ENCODE results near the gene ENO2. TPM values are rescaled to one million over a fixed set of nuclear protein-coding genes. Genes with fewer than 3 reads are reported as not detected.

The ENO2 gene
- total and polyA plus RNA-seq, 5 donors = 17.8 to 42.1 (median 34.6) TPM

DNA sequence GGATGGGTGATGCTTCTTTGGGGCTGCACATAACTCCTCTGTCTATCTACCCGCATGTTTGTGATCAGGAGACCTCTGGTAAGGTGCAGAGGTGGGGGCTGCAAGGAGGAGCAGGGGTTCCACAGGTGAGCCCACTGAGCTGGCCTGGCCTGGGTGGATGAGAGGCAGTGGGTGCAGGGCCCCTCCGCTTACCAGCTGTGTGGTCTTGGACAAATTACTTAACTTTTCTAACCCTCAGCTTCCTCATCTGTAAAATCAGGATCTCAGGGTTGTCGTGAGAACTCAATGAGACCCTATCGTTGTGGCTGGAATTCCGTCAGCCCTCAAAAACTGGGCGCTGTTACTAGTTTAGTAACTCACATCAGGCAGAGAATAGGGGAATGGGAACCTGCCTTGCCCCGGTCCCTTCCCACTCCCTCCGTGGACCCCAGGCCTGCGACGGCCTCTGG is 44.3 kb downstream of the ENO2 start:
- Histone ChIP-seq H3K4me3 (ENCODE audit: low read length) (no peak overlapping the region), H3K4me1 (ENCODE audit: control insufficient read depth, insufficient read depth, low read length) (peaks cover 2% of the 10 kb centered on the region), H3K9me3 (ENCODE audit: control insufficient read depth, low read length) (no peaks in the 10 kb centered on the region), H3K27ac (ENCODE audit: low read length) (peak overlapping the region; percentile 0), H3K27me3 (ENCODE audit: control insufficient read depth, insufficient read depth) (no peaks in the 10 kb centered on the region)
- peak in 1 of 3 donors; percentile 33 for DNase-seq
- 56% methylated on average over 10 of the region's 10 CpGs for WGBS
- intact Hi-C loops (cut with DNase I) = loop anchor here in 1 of 4 donors (10.0 kb wide), 1 partner anchor 146 kb away; the partner anchor contains the start of gene C1RL
- ATAC-seq = no peak

DNA sequence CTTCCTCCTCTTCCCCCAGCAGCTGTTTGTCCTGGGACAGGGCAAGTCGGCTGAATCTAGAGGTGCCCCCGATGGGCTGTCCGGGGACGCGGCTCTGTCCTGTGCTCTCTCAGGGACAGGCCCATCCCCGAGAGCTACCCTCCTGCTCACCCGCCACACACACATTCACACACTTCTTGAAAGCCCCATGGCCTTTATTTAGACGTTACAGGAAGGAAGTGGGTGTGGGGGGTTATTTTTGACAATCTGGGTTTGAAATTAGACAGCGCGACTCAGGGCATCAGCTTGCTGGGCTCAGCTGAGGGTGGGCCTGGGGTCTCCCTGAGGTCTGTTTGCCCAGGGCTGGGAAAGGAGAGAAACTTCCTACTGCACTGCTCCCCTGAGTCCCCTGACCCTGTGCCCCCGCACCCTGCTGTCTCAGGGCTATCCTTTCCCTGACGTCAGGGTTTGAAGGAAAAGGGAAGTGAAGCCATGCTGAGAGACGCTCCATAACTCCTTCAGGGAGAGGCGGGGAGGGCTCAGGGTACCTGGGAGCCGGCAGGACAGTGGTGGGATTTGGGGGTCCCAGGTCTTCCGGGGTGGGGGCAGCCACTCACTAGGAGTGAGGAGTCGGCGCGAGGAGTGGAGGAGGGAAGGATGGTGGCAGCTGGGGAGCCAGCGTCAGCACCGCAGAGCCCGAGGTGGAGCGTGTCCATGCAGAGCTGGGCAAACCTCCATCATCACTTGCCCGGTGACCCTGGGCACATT is 44.9 kb downstream of the ENO2 start:
- Histone ChIP-seq H3K4me1 (ENCODE audit: control insufficient read depth, insufficient read depth, low read length) (peaks cover 2% of the 10 kb centered on the region), H3K4me3 (ENCODE audit: low read length) (no peak overlapping the region), H3K27me3 (ENCODE audit: control insufficient read depth, insufficient read depth) (no peaks in the 10 kb centered on the region), H3K9me3 (ENCODE audit: control insufficient read depth, low read length) (no peaks in the 10 kb centered on the region), H3K27ac (ENCODE audit: low read length) (peak overlapping the region; percentile 62)
- intact Hi-C loops (cut with DNase I) = loop anchor here in 1 of 4 donors (10.0 kb wide), 1 partner anchor 146 kb away; the partner anchor contains the start of gene C1RL
- WGBS = 51% methylated on average over 24 of the region's 24 CpGs
- DNase-seq = peak in 2 of 3 donors; percentile 67 to 69
- ATAC-seq = peak in 1 of 2 donors; percentile 52

DNA sequence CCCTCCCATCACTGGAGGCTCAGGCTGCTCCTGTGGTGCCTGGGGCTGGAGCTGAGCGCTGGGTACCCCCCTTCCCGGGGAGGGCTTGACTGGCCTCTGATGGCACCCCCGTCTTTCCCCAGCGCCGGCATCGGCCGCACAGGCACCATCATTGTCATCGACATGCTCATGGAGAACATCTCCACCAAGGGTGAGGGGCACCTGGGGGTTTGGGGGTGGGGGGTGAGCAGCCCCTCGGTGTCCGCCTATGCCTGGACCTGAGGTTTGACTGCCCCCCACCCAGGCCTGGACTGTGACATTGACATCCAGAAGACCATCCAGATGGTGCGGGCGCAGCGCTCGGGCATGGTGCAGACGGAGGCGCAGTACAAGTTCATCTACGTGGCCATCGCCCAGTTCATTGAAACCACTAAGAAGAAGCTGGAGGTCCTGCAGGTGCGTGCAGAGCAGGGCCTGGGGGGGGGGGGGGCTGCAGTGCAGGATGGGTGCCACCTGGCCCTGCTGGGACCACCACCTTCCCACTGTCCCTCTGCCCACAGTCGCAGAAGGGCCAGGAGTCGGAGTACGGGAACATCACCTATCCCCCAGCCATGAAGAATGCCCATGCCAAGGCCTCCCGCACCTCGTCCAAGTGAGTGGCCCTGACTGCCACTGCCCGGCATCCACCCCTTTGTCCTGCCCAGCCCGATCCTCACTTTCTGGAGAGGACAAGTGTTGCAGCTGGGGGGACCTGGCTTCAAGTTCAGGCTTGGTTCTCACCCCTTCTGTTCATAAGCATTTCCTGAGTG is 45.6 kb downstream of the ENO2 start:
- peak in 2 of 3 donors; percentile 56 to 63 for DNase-seq
- intact Hi-C loops (cut with DNase I) = loop anchor here in 1 of 4 donors (10.0 kb wide), 1 partner anchor 145 kb away; the partner anchor contains the start of gene C1RL
- ATAC-seq = no peak
- Histone ChIP-seq H3K4me1 (ENCODE audit: control insufficient read depth, insufficient read depth, low read length) (peaks cover 5% of the 10 kb centered on the region), H3K27ac (ENCODE audit: low read length) (peak overlapping the region; percentile 62), H3K27me3 (ENCODE audit: control insufficient read depth, insufficient read depth) (no peaks in the 10 kb centered on the region), H3K4me3 (ENCODE audit: low read length) (no peak overlapping the region), H3K9me3 (ENCODE audit: control insufficient read depth, low read length) (no peaks in the 10 kb centered on the region)
- WGBS = 90% methylated on average over 26 of the region's 26 CpGs

GRCh38 chr12:6960593-6961277 is 46.4 kb downstream of the ENO2 start:
- H3K4me3 ChIP-seq (ENCODE audit: low read length) = no peak overlapping the region
- H3K9me3 ChIP-seq (ENCODE audit: control insufficient read depth, low read length) = no peaks in the 10 kb centered on the region
- peak overlapping the region; percentile 28 for H3K27ac ChIP-seq (ENCODE audit: low read length)
- WGBS = 75% methylated on average over 13 of the region's 13 CpGs
- H3K4me1 ChIP-seq (ENCODE audit: control insufficient read depth, insufficient read depth, low read length) = peaks cover 5% of the 10 kb centered on the region
- ATAC-seq = no peak
- intact Hi-C loops (cut with DNase I) = no loop called here
- peak in 2 of 3 donors; percentile 42 to 57 for DNase-seq
- H3K27me3 ChIP-seq (ENCODE audit: control insufficient read depth, insufficient read depth) = no peaks in the 10 kb centered on the region

- Histone ChIP-seq H3K4me3 (ENCODE audit: low read length) (no peak overlapping the region), H3K27me3 (ENCODE audit: control insufficient read depth, insufficient read depth) (no peaks in the 10 kb centered on the region), H3K4me1 (ENCODE audit: control insufficient read depth, insufficient read depth, low read length) (peaks cover 5% of the 10 kb centered on the region), H3K9me3 (ENCODE audit: control insufficient read depth, low read length) (no peaks in the 10 kb centered on the region), H3K27ac (ENCODE audit: low read length) (peak overlapping the region; percentile 28)
- intact Hi-C loops (cut with DNase I) = no loop called here
- ATAC-seq = peak; percentile 13 to 17
- 38% methylated on average over 24 of the region's 24 CpGs for WGBS
- peak; percentile 70 to 86 (median 81) for DNase-seq
Measured at GRCh38 chr12:6961278-6961694, 46.9 kb downstream of the ENO2 start.

DNA sequence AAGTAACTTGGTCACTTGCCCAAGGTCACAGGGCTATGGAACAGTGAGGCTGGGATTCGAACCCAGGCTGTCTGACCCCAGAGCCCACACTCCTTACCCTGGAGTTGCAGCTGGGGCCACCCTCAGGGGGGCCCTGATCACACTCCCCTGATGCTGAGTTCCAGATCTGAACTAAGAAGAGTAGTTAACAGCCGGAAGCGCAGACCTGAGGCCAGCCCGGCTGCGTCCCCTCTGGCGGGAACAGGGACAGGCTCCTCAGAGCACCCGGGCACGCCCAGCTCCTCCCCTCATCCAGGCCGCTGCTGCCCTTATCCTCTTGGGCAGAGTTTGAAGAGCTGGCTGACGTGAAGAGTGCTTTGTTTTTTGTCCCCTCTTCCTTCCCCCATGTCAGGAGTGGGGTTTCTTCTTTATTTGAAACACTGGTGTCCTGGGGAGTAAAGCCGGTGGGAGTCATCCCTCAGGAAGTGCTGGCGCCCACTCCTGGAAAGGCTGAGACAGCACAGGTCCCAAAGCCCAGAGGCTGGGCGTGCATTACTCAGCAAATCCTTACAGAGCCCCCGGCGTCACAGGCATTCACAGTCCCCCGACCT is 47.4 kb downstream of the ENO2 start:
- Histone ChIP-seq H3K9me3 (ENCODE audit: control insufficient read depth, low read length) (no peaks in the 10 kb centered on the region), H3K27me3 (ENCODE audit: control insufficient read depth, insufficient read depth) (no peaks in the 10 kb centered on the region), H3K4me3 (ENCODE audit: low read length) (no peak overlapping the region), H3K4me1 (ENCODE audit: control insufficient read depth, insufficient read depth, low read length) (peaks cover 5% of the 10 kb centered on the region), H3K27ac (ENCODE audit: low read length) (peak overlapping the region; percentile 1)
- WGBS = 5% methylated on average over 16 of the region's 16 CpGs
- intact Hi-C loops (cut with DNase I) = no loop called here
- peak; percentile 57 to 64 for ATAC-seq
- peak; percentile 78 to 89 (median 88) for DNase-seq

- Histone ChIP-seq H3K27ac (ENCODE audit: low read length) (peak overlapping the region; percentile 1), H3K27me3 (ENCODE audit: control insufficient read depth, insufficient read depth) (no peaks in the 10 kb centered on the region), H3K4me1 (ENCODE audit: control insufficient read depth, insufficient read depth, low read length) (peaks cover 5% of the 10 kb centered on the region), H3K4me3 (ENCODE audit: low read length) (no peak overlapping the region), H3K9me3 (ENCODE audit: control insufficient read depth, low read length) (no peaks in the 10 kb centered on the region)
- ATAC-seq = no peak
- 68% methylated on average over 25 of the region's 25 CpGs for WGBS
- intact Hi-C loops (cut with DNase I) = no loop called here
- DNase-seq = peak in 2 of 3 donors; percentile 55 to 61
Measured at GRCh38 chr12:6962285-6963015, 48.1 kb downstream of the ENO2 start.

- H3K4me1 ChIP-seq (ENCODE audit: control insufficient read depth, insufficient read depth, low read length) = peaks cover 5% of the 10 kb centered on the region
- H3K4me3 ChIP-seq (ENCODE audit: low read length) = no peak overlapping the region
- WGBS = 81% methylated on average over 32 of the region's 32 CpGs
- H3K9me3 ChIP-seq (ENCODE audit: control insufficient read depth, low read length) = no peaks in the 10 kb centered on the region
- DNase-seq (peak in 2 of 3 donors; percentile 66 to 75), ATAC-seq (peak in 1 of 2 donors; percentile 8)
- H3K27me3 ChIP-seq (ENCODE audit: control insufficient read depth, insufficient read depth) = no peaks in the 10 kb centered on the region
- H3K27ac ChIP-seq (ENCODE audit: low read length) = no peak overlapping the region
- intact Hi-C loops (cut with DNase I) = no loop called here
Measured at GRCh38 chr12:6963016-6963731, 48.8 kb downstream of the ENO2 start.

DNA sequence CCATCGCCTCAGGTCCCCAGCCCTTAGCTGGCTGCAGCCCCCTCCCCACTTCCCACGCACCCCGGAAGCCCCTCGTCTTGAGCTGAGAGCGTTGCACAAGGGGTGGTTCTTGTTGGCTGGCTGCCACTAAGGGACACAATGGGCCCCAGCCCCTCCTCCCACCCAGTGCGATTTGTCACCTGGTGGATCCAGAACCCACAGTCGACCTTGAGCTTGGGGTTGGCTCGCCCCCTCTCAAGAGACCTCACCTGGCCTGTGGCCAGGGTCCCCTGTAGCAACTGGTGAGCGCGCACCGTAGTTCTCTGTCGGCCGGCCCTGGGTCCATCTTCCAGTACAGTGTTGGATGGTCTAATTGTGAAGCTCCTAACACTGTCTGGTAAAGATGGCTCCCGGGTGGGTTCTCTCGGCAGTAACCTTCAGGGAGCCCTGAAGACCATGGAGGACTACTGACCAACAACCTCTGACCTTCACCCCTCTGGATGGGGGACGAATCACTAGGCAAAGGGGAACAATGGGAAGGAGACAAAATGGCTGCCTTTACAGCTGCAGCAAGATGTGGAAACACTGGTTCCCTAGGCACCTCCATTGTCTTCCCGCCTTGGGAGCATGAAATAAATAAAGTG is 49.5 kb downstream of the ENO2 start:
- ATAC-seq (no peak), DNase-seq (peak in 1 of 3 donors; percentile 74)
- no peak overlapping the region for H3K27ac ChIP-seq (ENCODE audit: low read length)
- H3K9me3 ChIP-seq (ENCODE audit: control insufficient read depth, low read length) = no peaks in the 10 kb centered on the region
- intact Hi-C loops (cut with DNase I) = loop anchor here in 1 of 4 donors (2.0 kb wide), 1 partner anchor 19 kb away; the partner anchor contains the start of gene C12orf57
- no peaks in the 10 kb centered on the region for H3K27me3 ChIP-seq (ENCODE audit: control insufficient read depth, insufficient read depth)
- H3K4me1 ChIP-seq (ENCODE audit: control insufficient read depth, insufficient read depth, low read length) = peaks cover 5% of the 10 kb centered on the region
- no peak overlapping the region for H3K4me3 ChIP-seq (ENCODE audit: low read length)
- 77% methylated on average over 17 of the region's 17 CpGs for WGBS
